Esophagus muscularis mucosa (tissue), 4 donors: ENCODE data around the gene IPCEF1. TPM values are rescaled to one million over a fixed set of nuclear protein-coding genes. Genes with fewer than 3 reads are reported as not detected.

Experiments used
- DNase-seq: peaks from one replicate; pipeline ENCODE4 v3.0.0-alpha.2; 2017; ENCODE audit errors: extremely low spot score
- H3K27ac ChIP-seq, 4 donors: fragments of 200-600 bp; sonication (generic); replicated peaks in 1 of 4; 1 replicate in 3 of 4; 2 replicates in 1 of 4; pipeline ENCODE4 v1.5.1; 2016 to 2019; ENCODE audit warnings: mild to moderate bottlenecking in 1 of 4
- H3K27me3 ChIP-seq, 4 donors: fragments of 200-600 bp; sonication (generic); one replicate each; pipeline versions ENCODE4 v1.5.1 to v1.6.0; 2016 to 2019
- H3K36me3 ChIP-seq, 4 donors: fragments of 200-600 bp; sonication (generic); one replicate each; pipeline ENCODE4 v1.5.1; 2016 to 2019
- H3K4me1 ChIP-seq, 4 donors: fragments of 200-600 bp; sonication (generic); one replicate each; pipeline ENCODE4 v1.5.1; 2016 to 2019
- H3K4me3 ChIP-seq, 4 donors: fragments of 200-600 bp; sonication (generic); 1 replicate in 2 of 4; 2 replicates in 2 of 4; pipeline ENCODE4 v1.5.1; 2016 to 2019; ENCODE audit warnings: mild to moderate bottlenecking in 4 of 4, moderate library complexity in 1 of 4
- H3K9me3 ChIP-seq, 4 donors: fragments of 200-600 bp; sonication (generic); 1 replicate in 3 of 4; 2 replicates in 1 of 4; pipeline ENCODE4 v1.5.1; 2016 to 2019
- CTCF ChIP-seq, 3 experiments: fragments of 200-600 bp in 2 of 3; fragments of 450-650 bp in 1 of 3; sonication (generic) in 2 of 3; IDR thresholded peaks; one replicate each; pipeline ENCODE4 v1.5.1; 2017 to 2019; ENCODE audit warnings: antibody characterized with exemption in 3 of 3, mild to moderate bottlenecking in 2 of 3, moderate library complexity in 1 of 3
- EP300 ChIP-seq: sonication (generic); formaldehyde crosslinking; IDR thresholded peaks from one replicate; pipeline ENCODE4 v1.6.1; 2017; ENCODE audit warnings: antibody characterized with exemption
- POLR2A ChIP-seq: fragments of 450-650 bp; IDR thresholded peaks from one replicate; pipeline ENCODE4 v1.6.1; 2017; ENCODE audit warnings: antibody characterized with exemption, moderate library complexity, mild to moderate bottlenecking, low read depth
- POLR2AphosphoS5 ChIP-seq, 2 donors: sonication (generic); formaldehyde crosslinking; IDR thresholded peaks; one replicate each; pipeline ENCODE4 v1.6.1; 2017; ENCODE audit warnings: antibody characterized with exemption in 2 of 2
- WGBS: methylation state at CpG from one replicate; pipeline ENCODE4 v1.1.5; 2018; 5-methylcytosine and 5-hydroxymethylcytosine counted together
- intact Hi-C: fragments of 100-400 bp; cut with DNase I; formaldehyde crosslinking; loops from one replicate; pipeline ENCODE4 v1.15.1; 2023
- total RNA-seq, 4 donors: library from RNA; depleted of rRNA; stranded (reverse); fragments of >200 nt; gene quantifications; one replicate each; pipeline versions ENCODE4 v1.1.0 to v1.2.1, GENCODE V29; 2016

IPCEF1 gene
- total RNA-seq, 4 donors from 2014 or later = 0.63 to 2.7 (median 1.2) TPM

- Histone ChIP-seq H3K27me3 (no peaks in the 10 kb centered on the region), H3K36me3 (no peaks in the 10 kb centered on the region), H3K4me1 (peaks cover 0 to 3% (median 0%) of the 10 kb centered on the region in 4 donors), H3K9me3 (no peaks in the 10 kb centered on the region), H3K4me3 (peak overlapping the region in 3 of 4 donors; percentile 5 to 22 (median 16)), H3K27ac (no peak overlapping the region)
- DNase-seq = no peak
- 52% methylated on average over 12 of the region's 12 CpGs for WGBS
- intact Hi-C loops = no loop called here
- TF ChIP-seq POLR2A = no peak
- TF ChIP-seq POLR2AphosphoS5 (IDR thresholded peaks at IDR 0.05) = no peak
- no peak for TF ChIP-seq EP300
- no peak for TF ChIP-seq CTCF (IDR thresholded peaks at IDR 0.05)
These were observed 109.3 kb downstream of the IPCEF1 start for GRCh38 chr6:154247119-154247861.

DNA sequence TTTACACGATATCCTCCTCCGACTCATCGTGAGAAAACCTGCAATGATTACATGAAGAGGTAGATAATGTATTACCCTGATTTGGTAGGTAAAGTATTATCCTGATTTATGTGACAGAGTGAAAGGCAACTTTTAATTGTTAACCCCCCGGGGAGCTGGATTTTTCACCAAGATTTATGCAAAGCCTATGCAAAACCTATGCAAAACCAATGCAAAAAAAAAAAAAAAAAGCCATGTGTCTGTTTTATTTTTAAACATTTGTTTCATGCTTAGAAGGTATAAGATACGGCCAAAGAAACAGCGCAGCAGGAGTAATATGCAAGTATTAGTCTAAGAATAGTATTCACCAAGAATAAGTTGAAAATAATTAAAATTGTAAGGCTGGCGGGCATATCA is 109.9 kb downstream of the IPCEF1 start:
- Histone ChIP-seq H3K9me3 (no peaks in the 10 kb centered on the region), H3K27ac (no peak overlapping the region), H3K36me3 (no peaks in the 10 kb centered on the region), H3K27me3 (no peaks in the 10 kb centered on the region), H3K4me1 (peaks cover 0 to 3% (median 0%) of the 10 kb centered on the region in 4 donors), H3K4me3 (peak overlapping the region in 2 of 4 donors; percentile 5 to 22)
- no peak for TF ChIP-seq EP300
- no peak for TF ChIP-seq POLR2AphosphoS5 (IDR thresholded peaks at IDR 0.05)
- no peak for TF ChIP-seq CTCF (IDR thresholded peaks at IDR 0.05)
- no peak for TF ChIP-seq POLR2A
- intact Hi-C loops = no loop called here
- DNase-seq = no peak
- 83% methylated on average over 7 of the region's 7 CpGs for WGBS

- Histone ChIP-seq H3K27ac (no peak overlapping the region), H3K27me3 (no peaks in the 10 kb centered on the region), H3K4me1 (peaks cover 0 to 3% (median 0%) of the 10 kb centered on the region in 4 donors), H3K4me3 (no peak overlapping the region), H3K36me3 (no peaks in the 10 kb centered on the region), H3K9me3 (no peaks in the 10 kb centered on the region)
- TF ChIP-seq EP300 (no peak), POLR2A (no peak), POLR2AphosphoS5 (IDR thresholded peaks at IDR 0.05) (no peak), CTCF (IDR thresholded peaks at IDR 0.05) (no peak)
- intact Hi-C loops = no loop called here
- no peak for DNase-seq
- 66% methylated on average over 5 of the region's 5 CpGs for WGBS
These were observed 111.1 kb downstream of the IPCEF1 start for GRCh38 chr6:154245506-154245905.

DNA sequence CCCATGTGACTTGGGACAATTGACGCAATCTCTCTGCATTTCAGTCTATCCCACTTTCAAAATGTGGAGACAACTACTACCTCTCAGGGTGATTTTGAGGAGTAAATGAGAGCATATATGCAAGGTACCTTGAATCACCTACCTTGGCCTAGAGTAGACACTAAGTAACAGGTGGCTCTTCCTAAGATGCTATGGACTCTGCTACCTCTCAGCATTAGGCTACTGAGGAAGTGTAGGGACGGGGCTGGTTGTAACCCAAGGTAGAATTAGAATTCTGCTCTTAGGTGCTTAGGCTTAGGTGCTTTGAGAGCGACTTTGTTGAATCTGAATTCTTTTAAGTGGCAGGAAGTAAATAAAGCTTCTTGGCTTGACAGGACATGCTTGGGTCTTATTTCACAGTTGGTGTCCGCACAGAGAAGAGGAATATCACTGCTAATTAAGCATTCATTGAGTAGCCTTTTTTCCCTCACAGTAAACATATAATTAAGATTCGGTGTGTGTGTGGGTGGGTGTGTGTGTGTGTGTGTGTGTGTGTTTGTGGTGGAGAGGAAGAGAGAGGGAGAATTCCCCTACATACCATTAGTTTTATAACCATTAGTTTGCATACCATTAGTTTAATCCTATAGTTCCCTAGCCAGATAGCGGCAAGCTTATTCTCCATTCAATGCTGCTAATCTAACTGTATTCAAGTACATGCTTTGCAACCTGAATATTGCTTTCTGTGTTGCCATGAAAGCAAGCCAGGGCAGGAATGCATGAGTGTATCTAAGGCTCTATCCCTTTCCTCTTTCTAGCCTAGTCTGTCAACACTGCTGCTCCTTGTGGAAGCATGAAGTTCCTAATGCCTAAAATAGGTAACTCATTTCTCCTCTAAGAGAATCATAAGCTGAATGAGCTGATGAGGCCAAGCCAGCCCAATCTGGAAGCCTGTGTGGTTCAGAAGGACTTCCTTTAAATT is 112.5 kb downstream of the IPCEF1 start:
- peaks cover 0 to 3% (median 0%) of the 10 kb centered on the region in 4 donors for H3K4me1 ChIP-seq
- H3K4me3 ChIP-seq = no peak overlapping the region
- no peak for TF ChIP-seq CTCF (IDR thresholded peaks at IDR 0.05)
- no peak for TF ChIP-seq POLR2AphosphoS5 (IDR thresholded peaks at IDR 0.05)
- no peak for TF ChIP-seq POLR2A
- no peak for TF ChIP-seq EP300
- WGBS = 75% methylated on average over 6 of the region's 6 CpGs
- no peaks in the 10 kb centered on the region for H3K27me3 ChIP-seq
- intact Hi-C loops = no loop called here
- H3K9me3 ChIP-seq = no peaks in the 10 kb centered on the region
- no peak overlapping the region for H3K27ac ChIP-seq
- DNase-seq = no peak
- H3K36me3 ChIP-seq = no peaks in the 10 kb centered on the region
